ENCODE data around the gene PHACTR1. TPM values are rescaled to one million over a fixed set of nuclear protein-coding genes. Genes with fewer than 3 reads are reported as not detected.

Gene PHACTR1
- total and polyA plus RNA-seq, 3 experiments from 2014 or later: 0.04 to 0.38 (median 0.04) TPM

DNA sequence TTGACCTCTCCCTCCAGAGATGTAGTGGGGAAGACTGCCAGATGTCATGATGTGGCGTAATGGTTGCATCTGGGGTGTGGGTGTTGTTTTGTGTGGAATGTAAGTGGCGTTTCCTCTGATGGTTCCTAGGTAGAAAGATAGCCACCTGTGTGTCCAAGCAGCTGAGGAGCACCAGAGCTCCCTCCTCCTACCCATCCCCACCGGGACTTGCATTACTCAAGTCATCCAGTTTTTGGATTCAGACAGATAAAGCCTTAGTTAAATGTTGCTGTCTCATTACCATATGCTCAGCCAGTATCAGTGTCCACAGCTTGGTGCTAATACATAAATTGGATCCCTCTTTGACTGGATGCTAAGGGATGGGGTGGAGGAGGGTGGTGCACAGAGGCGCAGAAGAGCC lies 329.5 kb downstream of the PHACTR1 start:
- H3K27me3 ChIP-seq (ENCODE audit: insufficient read depth, low read length, poor library complexity, severe bottlenecking): no peaks in the 10 kb centered on the region
- H3K27ac Mint-ChIP-seq: no peak overlapping the region
- H3K4me3 Mint-ChIP-seq: no peak overlapping the region
- no peaks in the 10 kb centered on the region for H3K36me3 ChIP-seq (ENCODE audit: insufficient read depth, low read length)
- no peaks in the 10 kb centered on the region for H3K4me1 Mint-ChIP-seq
- no peak overlapping the region for H3K4me3 ChIP-seq (ENCODE audit: low read length)
- H3K4me1 ChIP-seq (ENCODE audit: insufficient read depth, low read length): no peaks in the 10 kb centered on the region
- POLR2A ChIA-PET: no interaction called here
- H3K36me3 Mint-ChIP-seq: no peaks in the 10 kb centered on the region
- H3K9me3 Mint-ChIP-seq: peaks cover 0 to 1% (median 0%) of the 10 kb centered on the region in 5 donors
- peaks cover 11 to 14% of the 10 kb centered on the region in 2 donors for H3K27me3 Mint-ChIP-seq
- H3K9me3 ChIP-seq (ENCODE audit: low read length): no peaks in the 10 kb centered on the region
- no peak overlapping the region for H3K27ac ChIP-seq (ENCODE audit: low read depth, low read length)
- DNase-seq: no peak
- CTCF ChIA-PET: no interaction called here

GRCh38 chr6:13048113-13048512 lies 331.5 kb downstream of the PHACTR1 start:
- Histone ChIP-seq H3K4me3 (ENCODE audit: low read length) (no peak overlapping the region), H3K27me3 (ENCODE audit: insufficient read depth, low read length, poor library complexity, severe bottlenecking) (no peaks in the 10 kb centered on the region), H3K27ac (ENCODE audit: low read depth, low read length) (no peak overlapping the region), H3K9me3 (ENCODE audit: low read length) (no peaks in the 10 kb centered on the region), H3K36me3 (ENCODE audit: insufficient read depth, low read length) (no peaks in the 10 kb centered on the region), H3K4me1 (ENCODE audit: insufficient read depth, low read length) (no peaks in the 10 kb centered on the region)
- ChIA-PET CTCF (no interaction called here), POLR2A (interaction anchor here (0.8 kb wide), 1 partner anchor 675 kb away, joined by 4 read pairs; no protein-coding TSS in a partner anchor)
- Mint-ChIP-seq H3K4me1 (no peaks in the 10 kb centered on the region), H3K4me3 (no peak overlapping the region), H3K36me3 (no peaks in the 10 kb centered on the region), H3K9me3 (peaks cover 0 to 2% (median 0%) of the 10 kb centered on the region in 5 donors), H3K27me3 (peaks cover 6 to 21% of the 10 kb centered on the region in 2 donors), H3K27ac (no peak overlapping the region)
- no peak for DNase-seq

- DNase-seq: no peak
- Mint-ChIP-seq H3K36me3 (no peaks in the 10 kb centered on the region), H3K27ac (no peak overlapping the region), H3K9me3 (peaks cover 0 to 2% (median 0%) of the 10 kb centered on the region in 5 donors), H3K4me1 (no peaks in the 10 kb centered on the region), H3K27me3 (peaks cover 9 to 34% of the 10 kb centered on the region in 2 donors), H3K4me3 (no peak overlapping the region)
- CTCF ChIA-PET: no interaction called here
- no peaks in the 10 kb centered on the region for H3K36me3 ChIP-seq (ENCODE audit: insufficient read depth, low read length)
- H3K27me3 ChIP-seq (ENCODE audit: insufficient read depth, low read length, poor library complexity, severe bottlenecking): no peaks in the 10 kb centered on the region
- POLR2A ChIA-PET: no interaction called here
- H3K27ac ChIP-seq (ENCODE audit: low read depth, low read length): no peak overlapping the region
- H3K9me3 ChIP-seq (ENCODE audit: low read length): no peaks in the 10 kb centered on the region
- no peak overlapping the region for H3K4me3 ChIP-seq (ENCODE audit: low read length)
- H3K4me1 ChIP-seq (ENCODE audit: insufficient read depth, low read length): no peaks in the 10 kb centered on the region
These were observed 333.2 kb downstream of the PHACTR1 start for GRCh38 chr6:13049666-13050254.

DNA sequence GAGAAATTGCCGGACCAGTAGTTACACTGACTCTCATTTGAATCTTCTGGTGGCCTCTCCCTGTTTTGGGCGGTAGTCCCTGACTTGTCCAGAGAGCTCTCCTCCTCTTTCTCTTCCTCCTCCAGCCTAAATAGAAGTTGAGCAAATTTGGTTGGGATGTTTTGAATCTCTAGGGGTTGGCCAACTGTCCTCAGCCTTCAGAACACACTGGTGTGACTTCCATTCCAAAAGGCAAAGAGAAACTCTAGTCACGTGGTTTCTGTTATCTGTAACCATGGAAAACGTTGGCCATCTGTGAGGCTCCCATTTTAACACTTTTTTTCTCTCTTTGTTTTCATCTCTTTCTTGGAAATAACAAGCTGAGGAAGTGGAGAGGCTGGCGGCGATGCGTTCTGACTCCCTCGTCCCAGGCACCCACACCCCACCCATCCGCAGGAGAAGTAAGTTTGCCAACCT lies 336.5 kb downstream of the PHACTR1 start:
- no peak overlapping the region for H3K27ac Mint-ChIP-seq
- H3K4me1 Mint-ChIP-seq: no peaks in the 10 kb centered on the region
- ChIA-PET CTCF (no interaction called here), POLR2A (no interaction called here)
- Histone ChIP-seq H3K36me3 (ENCODE audit: insufficient read depth, low read length) (no peaks in the 10 kb centered on the region), H3K4me3 (ENCODE audit: low read length) (no peak overlapping the region), H3K4me1 (ENCODE audit: insufficient read depth, low read length) (no peaks in the 10 kb centered on the region), H3K27me3 (ENCODE audit: insufficient read depth, low read length, poor library complexity, severe bottlenecking) (no peaks in the 10 kb centered on the region), H3K9me3 (ENCODE audit: low read length) (no peaks in the 10 kb centered on the region), H3K27ac (ENCODE audit: low read depth, low read length) (no peak overlapping the region)
- H3K27me3 Mint-ChIP-seq: peaks cover 15 to 55% of the 10 kb centered on the region in 2 donors
- no peak for DNase-seq
- no peak overlapping the region for H3K4me3 Mint-ChIP-seq
- H3K36me3 Mint-ChIP-seq: no peaks in the 10 kb centered on the region
- H3K9me3 Mint-ChIP-seq: peaks cover 0 to 2% (median 0%) of the 10 kb centered on the region in 5 donors

- Histone ChIP-seq H3K4me1 (ENCODE audit: insufficient read depth, low read length) (no peaks in the 10 kb centered on the region), H3K9me3 (ENCODE audit: low read length) (no peaks in the 10 kb centered on the region), H3K4me3 (ENCODE audit: low read length) (no peak overlapping the region), H3K36me3 (ENCODE audit: insufficient read depth, low read length) (no peaks in the 10 kb centered on the region), H3K27ac (ENCODE audit: low read depth, low read length) (no peak overlapping the region), H3K27me3 (ENCODE audit: insufficient read depth, low read length, poor library complexity, severe bottlenecking) (no peaks in the 10 kb centered on the region)
- H3K27ac Mint-ChIP-seq: no peak overlapping the region
- no peak overlapping the region for H3K4me3 Mint-ChIP-seq
- peaks cover 0 to 2% (median 0%) of the 10 kb centered on the region in 5 donors for H3K9me3 Mint-ChIP-seq
- no peak for DNase-seq
- ChIA-PET CTCF (no interaction called here), POLR2A (no interaction called here)
- H3K27me3 Mint-ChIP-seq: peaks cover 12 to 40% of the 10 kb centered on the region in 2 donors
- no peaks in the 10 kb centered on the region for H3K36me3 Mint-ChIP-seq
- H3K4me1 Mint-ChIP-seq: no peaks in the 10 kb centered on the region
These were observed 341.5 kb downstream of the PHACTR1 start for GRCh38 chr6:13058051-13058450.

DNA sequence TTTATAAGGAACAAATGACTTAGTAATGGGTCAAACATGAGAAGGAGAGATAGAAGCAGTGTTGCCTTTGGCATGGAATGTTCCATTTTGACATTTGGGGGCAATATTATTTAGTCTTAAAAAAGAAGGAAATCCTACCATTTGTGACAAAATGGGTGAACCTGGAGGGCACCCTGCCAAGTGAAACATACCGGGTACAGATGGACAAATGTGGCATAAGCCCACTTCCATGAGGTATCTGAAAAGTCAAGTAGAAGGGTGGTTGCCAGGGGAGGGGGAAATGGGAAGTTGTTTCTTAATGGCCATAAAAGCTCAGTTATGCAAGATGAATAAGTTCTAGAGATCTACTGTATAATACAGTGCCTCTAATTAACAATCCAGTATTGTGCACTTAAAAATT lies 342.5 kb downstream of the PHACTR1 start:
- Mint-ChIP-seq H3K4me3 (no peak overlapping the region), H3K27ac (no peak overlapping the region), H3K4me1 (no peaks in the 10 kb centered on the region), H3K27me3 (peaks cover 9 to 33% of the 10 kb centered on the region in 2 donors), H3K9me3 (peaks cover 0 to 2% (median 0%) of the 10 kb centered on the region in 5 donors), H3K36me3 (no peaks in the 10 kb centered on the region)
- ChIA-PET POLR2A (no interaction called here), CTCF (no interaction called here)
- DNase-seq: no peak
- H3K27me3 ChIP-seq (ENCODE audit: insufficient read depth, low read length, poor library complexity, severe bottlenecking): no peaks in the 10 kb centered on the region
- H3K9me3 ChIP-seq (ENCODE audit: low read length): no peaks in the 10 kb centered on the region
- H3K4me1 ChIP-seq (ENCODE audit: insufficient read depth, low read length): no peaks in the 10 kb centered on the region
- no peaks in the 10 kb centered on the region for H3K36me3 ChIP-seq (ENCODE audit: insufficient read depth, low read length)
- H3K4me3 ChIP-seq (ENCODE audit: low read length): no peak overlapping the region
- no peak overlapping the region for H3K27ac ChIP-seq (ENCODE audit: low read depth, low read length)

GRCh38 chr6:13063300-13063918 lies 346.8 kb downstream of the PHACTR1 start:
- CTCF ChIA-PET: no interaction called here
- Histone ChIP-seq H3K36me3 (ENCODE audit: insufficient read depth, low read length) (no peaks in the 10 kb centered on the region), H3K4me3 (ENCODE audit: low read length) (no peak overlapping the region), H3K27ac (ENCODE audit: low read depth, low read length) (no peak overlapping the region), H3K4me1 (ENCODE audit: insufficient read depth, low read length) (no peaks in the 10 kb centered on the region), H3K9me3 (ENCODE audit: low read length) (no peaks in the 10 kb centered on the region), H3K27me3 (ENCODE audit: insufficient read depth, low read length, poor library complexity, severe bottlenecking) (no peaks in the 10 kb centered on the region)
- peaks cover 0 to 6% of the 10 kb centered on the region in 2 donors for H3K27me3 Mint-ChIP-seq
- no peak overlapping the region for H3K27ac Mint-ChIP-seq
- POLR2A ChIA-PET: no interaction called here
- H3K4me3 Mint-ChIP-seq: no peak overlapping the region
- no peaks in the 10 kb centered on the region for H3K36me3 Mint-ChIP-seq
- H3K9me3 Mint-ChIP-seq: no peaks in the 10 kb centered on the region
- H3K4me1 Mint-ChIP-seq: no peaks in the 10 kb centered on the region
- DNase-seq: no peak

DNA sequence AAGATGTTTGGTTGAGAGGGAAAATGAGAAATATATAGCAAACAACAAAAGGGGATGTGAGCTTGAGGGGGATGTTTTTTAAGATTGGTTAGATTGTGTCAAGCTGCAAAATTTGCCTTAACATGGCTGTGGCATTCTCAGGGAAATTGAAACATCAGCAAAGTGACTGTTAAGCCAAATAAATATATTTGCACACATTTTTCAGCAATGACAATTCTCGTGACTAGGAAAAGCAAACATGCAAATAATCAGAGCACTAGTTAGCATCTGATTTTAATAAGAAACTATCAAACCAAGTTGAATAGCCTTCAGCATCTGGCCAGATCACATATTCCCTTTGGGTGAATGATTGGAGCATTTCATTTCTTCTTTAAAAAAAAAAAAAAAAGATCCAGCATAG lies 349.0 kb downstream of the PHACTR1 start:
- no peaks in the 10 kb centered on the region for H3K4me1 Mint-ChIP-seq
- DNase-seq: no peak
- H3K27me3 Mint-ChIP-seq: peaks cover 2 to 10% of the 10 kb centered on the region in 2 donors

More for the DNA sequence above, 349.0 kb downstream of the PHACTR1 start:
- ChIA-PET POLR2A (no interaction called here), CTCF (no interaction called here)
- H3K4me3 ChIP-seq (ENCODE audit: low read length): no peak overlapping the region
- H3K27me3 ChIP-seq (ENCODE audit: insufficient read depth, low read length, poor library complexity, severe bottlenecking): no peaks in the 10 kb centered on the region
- Mint-ChIP-seq H3K9me3 (no peaks in the 10 kb centered on the region), H3K27ac (no peak overlapping the region), H3K36me3 (no peaks in the 10 kb centered on the region), H3K4me3 (no peak overlapping the region)
- H3K9me3 ChIP-seq (ENCODE audit: low read length): no peaks in the 10 kb centered on the region
- no peak overlapping the region for H3K27ac ChIP-seq (ENCODE audit: low read depth, low read length)
- H3K4me1 ChIP-seq (ENCODE audit: insufficient read depth, low read length): no peaks in the 10 kb centered on the region
- no peaks in the 10 kb centered on the region for H3K36me3 ChIP-seq (ENCODE audit: insufficient read depth, low read length)

Data from CD8-positive, alpha-beta memory T cell (primary cell).